HuH-7.5 (cell line): ENCODE measurements around the gene LYST.
A peak's percentile ranks its signal among the peaks of the same experiment; 100 is the strongest.
"Not testable (repeated sequence)": the region's sequence is repeated elsewhere in the genome, so short reads cannot be mapped to it uniquely, and the experiment has no call there.

Source experiments
- DNase-seq: peaks from one replicate; pipeline ENCODE4 v3.0.0; 2011; ENCODE audit warnings: low spot score

The LYST gene

GRCh38 chr1:235866205-235866912 lies at the start of gene LYST:
LYST (minus strand) TSS chr1:235866906; CDS start chr1:235830417, 36,489 bp downstream.
- peak; percentile 40 for DNase-seq

GRCh38 chr1:235915489-235915888 lies 48.8 kb upstream of the LYST start:
- not testable (repeated sequence) for DNase-seq

GRCh38 chr1:235913311-235913710 lies 46.6 kb upstream of the LYST start:
- no peak for DNase-seq

GRCh38 chr1:235911876-235912275 lies 45.2 kb upstream of the LYST start:
- DNase-seq = no peak

GRCh38 chr1:235911300-235911662 lies 44.6 kb upstream of the LYST start:
- DNase-seq = no peak

- no peak for DNase-seq
These were observed 43.9 kb upstream of the LYST start for GRCh38 chr1:235910357-235911299.

GRCh38 chr1:235908742-235909520 lies 42.2 kb upstream of the LYST start:
- no peak for DNase-seq

GRCh38 chr1:235907897-235908240 lies 41.2 kb upstream of the LYST start:
- DNase-seq = no peak

- DNase-seq = no peak
These were observed 40.6 kb upstream of the LYST start for GRCh38 chr1:235907187-235907896.

GRCh38 chr1:235906436-235906835 lies 39.7 kb upstream of the LYST start:
- DNase-seq = no peak

GRCh38 chr1:235903809-235904208 lies 37.1 kb upstream of the LYST start:
- DNase-seq = not testable (repeated sequence)

- DNase-seq = no peak
These were observed 36.2 kb upstream of the LYST start for GRCh38 chr1:235902677-235903542.

GRCh38 chr1:235901461-235901860 lies 34.8 kb upstream of the LYST start:
- DNase-seq = no peak

- no peak for DNase-seq
These were observed 31.4 kb upstream of the LYST start for GRCh38 chr1:235898126-235898525.

- no peak for DNase-seq
These were observed 27.1 kb upstream of the LYST start for GRCh38 chr1:235893840-235894239.

GRCh38 chr1:235892734-235893413 lies 26.2 kb upstream of the LYST start:
- DNase-seq = peak; percentile 54

GRCh38 chr1:235892202-235892601 lies 25.5 kb upstream of the LYST start:
- no peak for DNase-seq

- DNase-seq = no peak
These were observed 21.5 kb upstream of the LYST start for GRCh38 chr1:235888119-235888643.

- no peak for DNase-seq
These were observed 21.0 kb upstream of the LYST start for GRCh38 chr1:235887676-235888075.

- DNase-seq = no peak
These were observed 19.1 kb upstream of the LYST start for GRCh38 chr1:235885655-235886262.
